HepG2 (cell line): ENCODE measurements around the gene MED20. TPM values are rescaled to one million over a fixed set of nuclear protein-coding genes. Genes with fewer than 3 reads are reported as not detected.

Experiments used
- BRF2 ChIP-seq: sonication (generic); formaldehyde crosslinking; IDR thresholded peaks from 2 replicates; pipeline ENCODE4 v1.8.1; 2022; ENCODE audit warnings: mild to moderate bottlenecking, missing genetic modification reagents
- CREB3 ChIP-seq: sonication (generic); formaldehyde crosslinking; IDR thresholded peaks from 2 replicates; pipeline ENCODE4 v1.5.0; 2020; ENCODE audit warnings: missing genetic modification reagents
- ERF ChIP-seq: IDR thresholded peaks from 2 replicates; pipeline ENCODE4 v1.6.1; 2018; ENCODE audit warnings: missing biosample characterization, missing genetic modification reagents
- FOXO1 ChIP-seq: sonication (generic); formaldehyde crosslinking; IDR thresholded peaks from 2 replicates; pipeline ENCODE4 v1.4.0; 2020; ENCODE audit warnings: missing genetic modification reagents
- HOXD1 ChIP-seq: sonication (generic); formaldehyde crosslinking; IDR thresholded peaks from 2 replicates; pipeline ENCODE4 v1.5.0; 2020; ENCODE audit warnings: missing genetic modification reagents
- KDM2A ChIP-seq: sonication (generic); formaldehyde crosslinking; IDR thresholded peaks from 2 replicates; pipeline ENCODE4 v1.4.0; 2020; ENCODE audit warnings: low read depth, missing genetic modification reagents, borderline replicate concordance
- KDM6A ChIP-seq: IDR thresholded peaks from 2 replicates; pipeline ENCODE4 v1.6.1; 2016; ENCODE audit warnings: low read depth
- MLLT10 ChIP-seq: sonication (generic); formaldehyde crosslinking; IDR thresholded peaks from 2 replicates; pipeline ENCODE4 v1.4.0; 2020; ENCODE audit warnings: missing genetic modification reagents
- MXI1 ChIP-seq: IDR thresholded peaks from 3 replicates; pipeline ENCODE4 v1.6.1; 2012; ENCODE audit warnings: low read depth, low read length, inconsistent platforms, borderline replicate concordance
- NONO ChIP-seq, 2 experiments: fragments of 450-650 bp in 1 of 2; sonication (generic) in 1 of 2; formaldehyde crosslinking in 1 of 2; IDR thresholded peaks in 1 of 2; conservative IDR thresholded peaks in 1 of 2; 2 replicates each; pipeline versions ENCODE4 v1.6.1 to v1.8.0; 2017 to 2022; ENCODE audit warnings: mild to moderate bottlenecking in 1 of 2, missing genetic modification reagents in 1 of 2, moderate library complexity in 1 of 2
- RBAK ChIP-seq: sonication (generic); formaldehyde crosslinking; IDR thresholded peaks from 2 replicates; pipeline ENCODE4 v1.5.1; 2020; ENCODE audit warnings: mild to moderate bottlenecking, missing genetic modification reagents
- SP1 ChIP-seq, 2 experiments: fragments of 450-650 bp in 1 of 2; sonication (generic) in 1 of 2; formaldehyde crosslinking in 1 of 2; IDR thresholded peaks; 2 replicates each; pipeline versions ENCODE4 v1.4.0 to v1.6.1; 2016 to 2020; ENCODE audit warnings: missing genetic modification reagents in 1 of 2
- SP4 ChIP-seq: sonication (generic); formaldehyde crosslinking; IDR thresholded peaks from 2 replicates; pipeline ENCODE4 v1.8.1; 2023; ENCODE audit warnings: mild to moderate bottlenecking, missing genetic modification reagents
- SRY ChIP-seq: sonication (generic); formaldehyde crosslinking; IDR thresholded peaks from 2 replicates; pipeline ENCODE4 v1.8.0; 2022; ENCODE audit warnings: mild to moderate bottlenecking, missing genetic modification reagents
- ZNF160 ChIP-seq: sonication (generic); formaldehyde crosslinking; IDR thresholded peaks from 2 replicates; pipeline ENCODE4 v1.8.0; 2022; ENCODE audit warnings: mild to moderate bottlenecking, inconsistent platforms, missing genetic modification reagents
- ZNF207 ChIP-seq: fragments of 450-650 bp; IDR thresholded peaks from 2 replicates; pipeline ENCODE4 v1.6.1; 2016; ENCODE audit warnings: antibody characterized with exemption, borderline replicate concordance
- ZNF225 ChIP-seq: sonication (generic); formaldehyde crosslinking; IDR thresholded peaks from 2 replicates; pipeline ENCODE4 v1.4.0; 2020; ENCODE audit warnings: mild to moderate bottlenecking, missing genetic modification reagents
- ZNF33B ChIP-seq: sonication (generic); formaldehyde crosslinking; IDR thresholded peaks from 2 replicates; pipeline ENCODE4 v1.5.1; 2020; ENCODE audit warnings: mild to moderate bottlenecking, missing genetic modification reagents
- ZNF367 ChIP-seq: sonication (generic); formaldehyde crosslinking; IDR thresholded peaks from 2 replicates; pipeline ENCODE4 v1.4.0; 2020; ENCODE audit warnings: missing genetic modification reagents, borderline replicate concordance
- polyA plus RNA-seq, 8 experiments: library from polyadenylated mRNA; depleted of rRNA in 3 of 8; stranded (reverse) in 7 of 8; unstranded in 1 of 8; fragments of >200 nt; fragmentation: Illumina TruSeq in 4 of 8; extraction: Trizol in 4 of 8; gene quantifications; 2 replicates each; pipeline versions ENCODE4 v1.2.1 to v1.2.3, GENCODE V29; 2011 to 2016; ENCODE audit warnings: low read depth in 4 of 8, missing spikeins in 1 of 8, mixed read lengths in 1 of 8; ENCODE audit not compliant: insufficient read depth in 1 of 8
- total RNA-seq, 5 experiments: library from RNA; depleted of rRNA; stranded (reverse); fragments of >200 nt; fragmentation: Illumina TruSeq; extraction: Trizol; gene quantifications; 2 replicates each; pipeline ENCODE4 v1.2.3, GENCODE V29; 2016; ENCODE audit warnings: low read depth in 1 of 5
- TF ChIP-seq, protein P1 (sequence below): sonication (generic); formaldehyde crosslinking; IDR thresholded peaks from 2 replicates; pipeline ENCODE4 v1.5.0; 2020; ENCODE audit warnings: mild to moderate bottlenecking, missing genetic modification reagents
- TF ChIP-seq, protein P2 (sequence below): sonication (generic); formaldehyde crosslinking; IDR thresholded peaks from 2 replicates; pipeline ENCODE4 v1.9.0; 2021; ENCODE audit warnings: missing genetic modification reagents, mild to moderate bottlenecking, borderline replicate concordance
- TF ChIP-seq, protein P3 (sequence below): sonication (generic); formaldehyde crosslinking; IDR thresholded peaks from 2 replicates; pipeline ENCODE4 v1.8.0; 2022; ENCODE audit warnings: missing genetic modification reagents, mild to moderate bottlenecking, borderline replicate concordance
- TF ChIP-seq, protein P4 (sequence below): IDR thresholded peaks from 2 replicates; pipeline ENCODE4 v1.4.0; 2020; ENCODE audit warnings: mild to moderate bottlenecking, missing genetic modification reagents

MED20 gene
- total and polyA plus RNA-seq, 2 of the 13 experiments (the other 11 are each of a cell fraction or from before 2014, with no cell fraction given): 28.1 to 41.1 TPM

- no peak for TF ChIP-seq CREB3
- no peak for TF ChIP-seq SP4 (CRISPR knock-in tag)
- no peak for TF ChIP-seq SP1 (IDR thresholded peaks at IDR 0.05)
- no peak for TF ChIP-seq SP1 (CRISPR knock-in tag; IDR thresholded peaks at IDR 0.05)
- no peak for TF ChIP-seq HOXD1 (CRISPR knock-in tag)
- no peak; the same call in 1 of the 2 replicates for TF ChIP-seq SRY (CRISPR knock-in tag)
- TF ChIP-seq ERF (CRISPR knock-in tag): no peak
- TF ChIP-seq BRF2 (CRISPR knock-in tag): no peak
- TF ChIP-seq KDM2A (CRISPR knock-in tag): no peak
- TF ChIP-seq ZNF33B (CRISPR knock-in tag): no peak
- TF ChIP-seq MLLT10: no peak
- TF ChIP-seq, protein P1, sequence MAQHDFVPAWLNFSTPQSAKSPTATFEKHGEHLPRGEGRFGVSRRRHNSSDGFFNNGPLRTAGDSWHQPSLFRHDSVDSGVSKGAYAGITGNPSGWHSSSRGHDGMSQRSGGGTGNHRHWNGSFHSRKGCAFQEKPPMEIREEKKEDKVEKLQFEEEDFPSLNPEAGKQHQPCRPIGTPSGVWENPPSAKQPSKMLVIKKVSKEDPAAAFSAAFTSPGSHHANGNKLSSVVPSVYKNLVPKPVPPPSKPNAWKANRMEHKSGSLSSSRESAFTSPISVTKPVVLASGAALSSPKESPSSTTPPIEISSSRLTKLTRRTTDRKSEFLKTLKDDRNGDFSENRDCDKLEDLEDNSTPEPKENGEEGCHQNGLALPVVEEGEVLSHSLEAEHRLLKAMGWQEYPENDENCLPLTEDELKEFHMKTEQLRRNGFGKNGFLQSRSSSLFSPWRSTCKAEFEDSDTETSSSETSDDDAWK (CRISPR knock-in tag): no peak
- no peak for TF ChIP-seq NONO (IDR thresholded peaks at IDR 0.05)
- no peak for TF ChIP-seq NONO (CRISPR knock-in tag; conservative IDR thresholded peaks at IDR 0.05)
- TF ChIP-seq, protein P2, sequence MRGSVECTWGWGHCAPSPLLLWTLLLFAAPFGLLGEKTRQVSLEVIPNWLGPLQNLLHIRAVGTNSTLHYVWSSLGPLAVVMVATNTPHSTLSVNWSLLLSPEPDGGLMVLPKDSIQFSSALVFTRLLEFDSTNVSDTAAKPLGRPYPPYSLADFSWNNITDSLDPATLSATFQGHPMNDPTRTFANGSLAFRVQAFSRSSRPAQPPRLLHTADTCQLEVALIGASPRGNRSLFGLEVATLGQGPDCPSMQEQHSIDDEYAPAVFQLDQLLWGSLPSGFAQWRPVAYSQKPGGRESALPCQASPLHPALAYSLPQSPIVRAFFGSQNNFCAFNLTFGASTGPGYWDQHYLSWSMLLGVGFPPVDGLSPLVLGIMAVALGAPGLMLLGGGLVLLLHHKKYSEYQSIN (CRISPR knock-in tag): no peak
- TF ChIP-seq ZNF225: no peak
- no peak for TF ChIP-seq MXI1
- no peak for TF ChIP-seq FOXO1 (CRISPR knock-in tag)
- TF ChIP-seq KDM6A (CRISPR knock-in tag): no peak
- TF ChIP-seq ZNF207: no peak
- TF ChIP-seq, protein P3, sequence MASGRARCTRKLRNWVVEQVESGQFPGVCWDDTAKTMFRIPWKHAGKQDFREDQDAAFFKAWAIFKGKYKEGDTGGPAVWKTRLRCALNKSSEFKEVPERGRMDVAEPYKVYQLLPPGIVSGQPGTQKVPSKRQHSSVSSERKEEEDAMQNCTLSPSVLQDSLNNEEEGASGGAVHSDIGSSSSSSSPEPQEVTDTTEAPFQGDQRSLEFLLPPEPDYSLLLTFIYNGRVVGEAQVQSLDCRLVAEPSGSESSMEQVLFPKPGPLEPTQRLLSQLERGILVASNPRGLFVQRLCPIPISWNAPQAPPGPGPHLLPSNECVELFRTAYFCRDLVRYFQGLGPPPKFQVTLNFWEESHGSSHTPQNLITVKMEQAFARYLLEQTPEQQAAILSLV: peak; percentile 18
- TF ChIP-seq, protein P4, sequence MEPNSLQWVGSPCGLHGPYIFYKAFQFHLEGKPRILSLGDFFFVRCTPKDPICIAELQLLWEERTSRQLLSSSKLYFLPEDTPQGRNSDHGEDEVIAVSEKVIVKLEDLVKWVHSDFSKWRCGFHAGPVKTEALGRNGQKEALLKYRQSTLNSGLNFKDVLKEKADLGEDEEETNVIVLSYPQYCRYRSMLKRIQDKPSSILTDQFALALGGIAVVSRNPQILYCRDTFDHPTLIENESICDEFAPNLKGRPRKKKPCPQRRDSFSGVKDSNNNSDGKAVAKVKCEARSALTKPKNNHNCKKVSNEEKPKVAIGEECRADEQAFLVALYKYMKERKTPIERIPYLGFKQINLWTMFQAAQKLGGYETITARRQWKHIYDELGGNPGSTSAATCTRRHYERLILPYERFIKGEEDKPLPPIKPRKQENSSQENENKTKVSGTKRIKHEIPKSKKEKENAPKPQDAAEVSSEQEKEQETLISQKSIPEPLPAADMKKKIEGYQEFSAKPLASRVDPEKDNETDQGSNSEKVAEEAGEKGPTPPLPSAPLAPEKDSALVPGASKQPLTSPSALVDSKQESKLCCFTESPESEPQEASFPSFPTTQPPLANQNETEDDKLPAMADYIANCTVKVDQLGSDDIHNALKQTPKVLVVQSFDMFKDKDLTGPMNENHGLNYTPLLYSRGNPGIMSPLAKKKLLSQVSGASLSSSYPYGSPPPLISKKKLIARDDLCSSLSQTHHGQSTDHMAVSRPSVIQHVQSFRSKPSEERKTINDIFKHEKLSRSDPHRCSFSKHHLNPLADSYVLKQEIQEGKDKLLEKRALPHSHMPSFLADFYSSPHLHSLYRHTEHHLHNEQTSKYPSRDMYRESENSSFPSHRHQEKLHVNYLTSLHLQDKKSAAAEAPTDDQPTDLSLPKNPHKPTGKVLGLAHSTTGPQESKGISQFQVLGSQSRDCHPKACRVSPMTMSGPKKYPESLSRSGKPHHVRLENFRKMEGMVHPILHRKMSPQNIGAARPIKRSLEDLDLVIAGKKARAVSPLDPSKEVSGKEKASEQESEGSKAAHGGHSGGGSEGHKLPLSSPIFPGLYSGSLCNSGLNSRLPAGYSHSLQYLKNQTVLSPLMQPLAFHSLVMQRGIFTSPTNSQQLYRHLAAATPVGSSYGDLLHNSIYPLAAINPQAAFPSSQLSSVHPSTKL (CRISPR knock-in tag): no peak
- no peak for TF ChIP-seq ZNF367 (CRISPR knock-in tag)
- no peak for TF ChIP-seq ZNF160 (CRISPR knock-in tag)
- no peak for TF ChIP-seq RBAK (CRISPR knock-in tag)
Measured at GRCh38 chr6:41921712-41921998, 716 bp upstream of the MED20 start (continued).
